HG02642 (cell line): ENCODE data around the gene IL1B.
A peak's percentile ranks its signal among the peaks of the same experiment; 100 is the strongest.

Experiments
- ATAC-seq: cut with Tn5 transposase; IDR thresholded peaks from one replicate; pipeline ENCODE4 v1.9.1; 2021; ENCODE audit warnings: mild to moderate bottlenecking; ENCODE audit not compliant: unreplicated experiment, poor library complexity

Gene IL1B

DNA sequence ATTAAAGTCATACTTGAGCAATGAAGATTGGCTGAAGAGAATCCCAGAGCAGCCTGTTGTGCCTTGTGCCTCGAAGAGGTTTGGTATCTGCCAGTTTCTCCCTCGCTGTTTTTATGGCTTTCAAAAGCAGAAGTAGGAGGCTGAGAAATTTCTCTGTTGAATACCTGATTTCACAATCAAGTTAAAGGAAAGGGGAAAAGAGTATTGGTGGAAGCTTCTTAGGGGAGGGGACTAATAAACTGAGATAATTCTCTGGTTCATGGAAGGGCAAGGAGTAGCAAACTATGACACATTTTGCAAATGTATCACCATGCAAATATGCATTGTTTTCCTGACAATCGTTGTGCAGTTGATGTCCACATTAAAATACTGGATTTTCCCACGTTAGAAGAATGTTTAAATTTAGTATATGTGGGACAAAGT is at the start of gene IL1B:
Gene IL1B, minus strand, starts transcription at position 85 of the 423 bp plus-strand sequence. CDS start 550 bp downstream, outside the sequence.
- ATAC-seq, result no peak

DNA sequence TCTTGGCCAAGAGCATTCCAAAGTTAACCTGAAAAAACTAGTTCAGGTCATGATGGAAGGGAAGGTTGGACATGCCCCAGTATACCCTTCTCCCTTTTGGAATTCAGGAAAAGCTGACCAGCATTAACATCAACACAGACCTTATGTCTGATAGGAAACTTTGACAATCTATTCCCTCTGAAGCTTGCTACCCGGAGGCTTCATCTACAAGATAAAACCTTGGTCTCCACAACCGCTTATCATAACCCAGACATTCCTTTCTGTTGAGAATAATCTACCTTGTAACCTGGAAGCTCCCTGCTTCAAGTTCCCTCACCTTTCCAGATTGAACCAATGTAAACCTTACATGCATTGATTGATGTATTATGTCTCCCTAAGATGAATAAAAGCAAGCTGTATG is 49.7 kb upstream of the IL1B start:
- ATAC-seq, result no peak

DNA sequence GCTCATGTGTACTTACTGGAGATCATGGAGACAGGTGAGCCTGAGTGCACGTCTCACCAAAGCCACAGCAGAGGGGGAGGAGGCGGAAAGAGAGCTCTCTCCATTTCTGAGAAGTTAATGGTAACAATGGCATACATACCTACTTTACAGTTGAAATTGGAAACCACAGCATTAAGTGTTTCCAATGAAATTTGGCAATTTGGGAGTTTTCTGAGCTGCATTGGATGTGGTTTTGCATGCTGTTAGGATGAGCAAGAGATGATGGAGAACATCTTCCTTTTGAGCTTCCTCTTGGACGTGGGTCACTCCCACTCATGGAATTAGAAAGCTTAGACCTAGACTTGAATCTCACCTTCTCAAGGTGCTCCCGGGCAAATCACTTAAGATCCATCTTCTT is 48.9 kb upstream of the IL1B start:
- no peak for ATAC-seq

DNA sequence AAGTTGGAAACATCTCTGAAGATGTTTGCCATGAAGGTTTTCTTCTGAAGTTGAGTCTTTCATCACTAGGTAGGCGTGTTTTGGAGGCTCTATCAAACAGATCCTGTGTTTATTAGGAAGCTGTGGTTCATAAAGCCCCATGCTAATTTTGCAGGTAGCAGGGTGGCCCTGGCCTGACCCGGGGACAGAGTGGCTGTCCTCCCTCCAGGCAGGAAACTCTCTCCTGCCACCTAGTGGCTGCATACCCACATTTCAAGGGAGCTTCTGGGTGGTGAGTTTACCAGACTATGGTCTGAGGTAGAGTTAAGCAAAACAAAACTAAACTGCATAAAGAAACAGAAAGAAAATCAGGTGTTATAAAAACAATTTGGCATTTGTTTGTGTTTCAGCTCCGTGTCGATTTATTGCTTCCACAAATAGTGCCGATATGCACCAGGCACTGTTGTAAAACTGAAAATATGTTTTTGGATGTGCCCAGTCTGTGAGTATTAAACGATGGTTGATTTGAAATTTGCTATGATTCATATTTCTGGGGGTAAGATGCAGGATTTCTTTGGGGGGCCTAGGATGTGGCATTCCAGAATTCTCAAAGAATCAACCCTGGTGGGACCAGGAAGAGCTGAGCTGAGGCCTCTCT is 48.4 kb upstream of the IL1B start:
- peak; percentile 49 for ATAC-seq

DNA sequence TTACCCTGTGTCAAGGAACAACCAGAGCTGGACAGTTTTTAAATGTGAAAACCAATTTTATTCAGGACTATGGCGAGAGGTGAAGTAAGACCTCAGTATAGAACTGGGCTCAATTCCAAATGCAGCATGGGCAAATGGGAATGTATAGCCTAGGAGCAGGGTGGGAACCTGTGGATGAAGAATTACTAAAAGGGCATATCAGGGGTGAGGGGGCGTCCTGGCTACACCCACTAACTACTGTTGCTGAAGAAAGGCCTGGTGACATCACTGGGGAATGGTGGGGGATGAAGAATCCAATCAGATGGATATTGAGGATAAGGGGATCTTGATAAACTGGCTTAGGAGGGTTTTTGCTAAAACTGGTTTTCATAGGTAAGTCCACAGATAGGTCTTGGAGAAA is 47.1 kb upstream of the IL1B start:
- no peak for ATAC-seq

DNA sequence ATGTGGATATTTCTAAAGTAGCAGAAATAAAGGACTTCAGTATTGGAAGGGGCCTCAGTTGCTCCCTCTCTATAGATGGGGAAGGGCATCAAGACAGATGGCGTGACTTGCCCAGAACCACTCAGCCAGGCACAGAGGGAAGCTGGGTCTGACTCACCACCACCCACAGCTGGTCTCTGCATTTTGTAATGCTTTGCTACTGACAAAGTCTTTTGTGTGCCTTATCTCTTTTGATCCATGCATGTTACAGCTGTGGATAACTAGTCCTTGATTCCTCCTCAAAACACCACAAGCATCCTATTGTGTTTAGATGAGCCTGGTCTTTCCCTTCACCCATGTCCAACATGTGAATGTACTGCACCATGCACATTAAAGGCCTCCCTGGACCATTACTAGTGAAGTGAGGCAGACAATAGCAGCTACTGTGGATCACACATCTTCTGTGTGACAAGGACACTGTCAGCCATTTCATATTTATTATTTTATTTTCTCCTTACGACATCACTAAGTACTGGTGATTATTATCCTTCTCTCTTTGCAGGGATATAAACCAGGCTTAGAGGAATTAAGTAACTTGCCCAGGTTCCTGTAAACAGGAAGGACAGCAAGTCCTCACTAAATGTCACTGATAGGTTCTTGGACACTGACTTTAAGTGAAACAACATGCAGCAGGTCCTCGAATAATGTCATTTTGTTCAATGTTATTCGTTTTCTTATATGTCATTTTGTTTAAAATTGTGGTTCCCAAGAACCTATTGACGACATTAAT is 44.8 kb upstream of the IL1B start:
- ATAC-seq, result peak; percentile 76

DNA sequence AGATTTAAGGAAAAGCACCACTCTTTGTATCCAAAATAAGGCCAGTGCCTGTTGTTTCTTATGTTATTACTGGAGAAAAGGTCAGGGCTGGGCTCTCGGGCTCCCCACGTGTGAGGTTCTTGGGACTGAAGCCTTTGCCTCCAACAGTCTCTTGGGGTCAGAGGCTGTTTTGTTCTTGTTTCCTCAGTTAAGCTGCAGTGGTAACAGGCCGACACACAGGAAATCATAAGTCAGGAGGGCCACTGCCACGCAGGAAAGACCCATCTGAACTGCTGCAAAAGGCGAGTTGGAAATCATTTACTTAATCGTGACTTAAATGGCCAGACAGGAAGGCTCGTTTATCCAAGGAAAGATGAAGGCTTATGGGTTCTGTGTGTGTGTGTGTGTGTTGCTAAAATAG is 44.1 kb upstream of the IL1B start:
- peak; percentile 32 for ATAC-seq

DNA sequence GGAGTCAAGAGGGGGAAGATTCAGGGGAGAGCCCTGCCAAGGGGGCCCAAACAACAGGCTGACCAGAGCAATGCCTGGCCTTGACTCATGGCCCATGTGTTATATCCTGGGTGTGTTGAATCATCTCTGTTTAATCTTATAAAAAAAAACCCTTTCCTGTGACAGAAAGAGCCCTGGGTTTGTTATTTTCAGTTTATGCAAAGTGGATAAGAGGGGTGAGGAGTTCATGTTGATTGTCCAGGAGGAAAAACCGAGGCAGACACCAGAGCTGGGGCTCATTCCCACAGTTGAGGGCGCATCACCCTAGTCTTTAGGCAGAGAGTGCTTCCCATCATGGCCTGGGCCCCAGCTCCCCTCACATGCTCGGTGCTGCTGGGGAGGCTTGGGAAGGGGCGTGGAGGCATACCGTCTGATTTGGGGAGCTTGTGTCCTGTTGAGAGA is 43.5 kb upstream of the IL1B start:
- no peak for ATAC-seq

DNA sequence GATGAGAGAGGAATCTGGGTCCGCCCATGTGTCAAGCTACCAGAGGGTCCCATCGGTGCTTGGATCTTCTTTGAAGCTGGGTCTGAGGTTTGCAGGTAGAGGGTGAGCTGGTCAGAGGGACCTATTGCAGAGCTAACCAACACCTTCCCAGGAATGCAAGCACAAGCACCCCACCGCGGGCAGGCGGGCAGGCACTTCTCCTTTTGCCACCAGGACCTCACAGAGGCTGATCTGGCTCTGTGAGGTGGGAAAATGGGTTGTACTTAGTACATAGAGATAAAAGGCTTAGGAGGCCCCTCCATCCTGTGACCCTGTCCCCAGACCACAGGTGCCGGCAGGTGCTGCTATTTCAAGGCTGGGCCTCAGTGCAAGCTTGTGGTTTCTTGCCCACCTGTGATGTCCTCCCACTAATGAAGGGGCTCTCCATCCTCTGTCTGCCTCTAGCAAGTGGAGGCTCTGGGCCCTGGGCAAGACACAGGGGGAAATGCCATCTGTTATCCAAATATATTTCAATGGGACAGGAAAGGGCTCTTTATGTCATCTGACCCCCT is 43.0 kb upstream of the IL1B start:
- ATAC-seq, result no peak

DNA sequence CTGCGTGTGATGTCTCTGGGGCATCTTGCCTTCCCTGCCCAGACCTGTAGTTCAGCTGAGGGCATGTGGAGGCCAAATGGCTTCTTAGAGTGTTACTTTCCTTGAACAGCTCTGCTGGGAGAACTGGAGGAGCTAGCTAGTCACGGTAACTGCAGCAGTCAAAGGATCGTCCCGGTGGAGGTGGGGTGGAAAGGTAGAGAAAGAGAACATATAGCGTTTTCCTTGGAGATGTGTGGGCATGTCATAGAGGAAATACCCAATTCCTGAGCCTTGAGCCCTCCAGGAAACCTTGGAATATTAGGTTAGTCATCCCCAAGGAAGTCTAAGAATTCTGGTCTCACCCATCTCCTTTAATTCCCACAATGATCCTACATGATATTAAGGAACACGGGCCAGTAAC is 40.8 kb upstream of the IL1B start:
- ATAC-seq, result no peak

DNA sequence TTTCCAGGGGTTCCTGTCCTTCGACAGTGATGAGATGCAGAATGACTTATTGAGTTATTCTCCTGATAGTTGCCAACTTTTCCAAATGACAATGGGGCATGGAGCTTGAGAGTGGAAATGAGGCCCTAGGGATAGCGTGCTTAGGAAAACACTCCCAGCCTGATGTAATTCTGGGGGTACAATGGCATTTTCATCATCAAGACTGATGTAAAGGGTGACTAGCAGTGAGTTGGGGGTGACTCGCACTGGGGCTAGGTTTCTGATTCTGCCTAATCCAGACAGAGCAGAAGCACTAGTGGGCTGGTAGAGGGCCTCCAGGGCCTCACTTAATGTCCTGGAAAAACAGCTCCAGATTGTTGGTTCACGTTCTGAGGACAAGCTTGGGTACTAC is 40.4 kb upstream of the IL1B start:
- ATAC-seq, result no peak

DNA sequence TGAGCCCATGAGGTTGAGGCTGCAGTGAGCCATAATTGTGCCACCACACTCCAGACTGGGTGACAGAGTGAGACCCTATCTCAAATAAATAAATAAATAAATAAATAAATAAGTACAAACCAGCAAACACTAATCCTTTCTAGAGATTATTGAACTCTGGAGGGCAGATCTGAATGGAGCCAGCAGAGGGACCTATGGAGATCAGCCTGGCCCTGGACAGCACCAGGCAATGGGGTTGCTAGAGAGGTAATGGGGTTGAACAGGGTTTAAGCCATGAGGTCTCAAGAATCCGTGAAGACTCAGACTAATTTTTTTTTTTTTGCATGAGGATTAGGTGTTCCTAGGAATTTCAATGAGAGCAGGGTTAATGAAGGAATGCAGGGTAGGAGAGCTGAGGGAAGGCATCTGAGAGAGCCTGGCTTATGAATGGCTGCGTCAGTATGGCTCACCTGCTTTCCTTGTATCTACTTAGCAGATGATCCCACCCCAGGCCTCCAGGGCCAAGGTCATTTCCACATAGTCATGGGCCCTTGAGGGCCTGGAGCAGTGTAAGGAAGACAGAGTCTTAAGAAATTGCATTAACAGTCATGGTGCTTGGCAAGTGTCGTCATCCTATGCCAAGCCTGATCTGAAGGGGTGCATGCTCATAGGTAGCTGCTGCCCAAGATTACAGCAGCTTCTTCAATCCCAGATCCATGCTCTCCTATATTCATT is 39.8 kb upstream of the IL1B start:
- no peak for ATAC-seq

DNA sequence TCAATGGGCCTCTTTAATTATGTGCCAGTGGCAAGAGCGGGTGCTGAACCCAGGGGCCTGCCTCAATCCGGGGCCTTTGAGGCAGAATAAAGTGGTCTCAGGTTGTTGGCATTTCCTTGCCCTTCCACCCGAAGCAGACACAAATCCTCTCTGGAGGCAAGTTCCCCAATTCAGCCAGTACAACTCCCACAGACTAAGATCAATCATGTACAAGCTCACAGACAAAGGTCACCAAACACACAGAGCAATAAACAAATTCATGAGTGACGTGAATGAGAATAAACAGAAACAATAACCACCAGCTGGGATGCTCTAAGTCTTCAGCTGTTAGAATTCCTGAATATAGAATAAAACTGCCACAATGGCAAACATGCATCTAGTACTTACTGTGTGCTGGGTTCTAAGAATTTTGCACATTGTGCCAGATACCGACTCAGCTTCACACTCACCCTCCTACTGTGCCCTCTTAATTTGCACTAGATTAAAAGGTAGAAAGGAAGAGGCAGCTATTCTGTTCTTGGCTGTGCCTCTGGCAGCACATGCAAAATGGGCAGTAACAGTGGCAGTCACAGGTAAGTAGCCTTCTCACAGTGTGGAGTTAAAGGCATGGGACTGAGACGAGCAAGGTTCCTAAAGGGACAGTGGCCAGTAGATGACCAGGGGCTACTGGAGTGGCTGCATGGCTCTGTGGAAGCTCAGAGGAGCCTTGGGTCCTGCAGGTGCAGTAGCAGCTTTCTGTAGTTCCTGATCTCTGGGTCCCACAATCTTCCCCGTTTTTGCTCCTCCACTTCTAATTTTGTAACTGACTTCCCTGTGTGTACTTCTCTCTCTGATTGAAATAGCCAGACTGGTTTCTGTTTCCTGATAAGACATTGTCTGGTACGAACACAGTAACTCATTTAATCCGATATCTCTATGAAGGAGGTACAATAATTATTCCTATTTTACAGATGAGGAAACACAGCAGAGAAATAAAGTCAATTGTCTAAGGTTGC is 34.6 kb upstream of the IL1B start:
- no peak for ATAC-seq

DNA sequence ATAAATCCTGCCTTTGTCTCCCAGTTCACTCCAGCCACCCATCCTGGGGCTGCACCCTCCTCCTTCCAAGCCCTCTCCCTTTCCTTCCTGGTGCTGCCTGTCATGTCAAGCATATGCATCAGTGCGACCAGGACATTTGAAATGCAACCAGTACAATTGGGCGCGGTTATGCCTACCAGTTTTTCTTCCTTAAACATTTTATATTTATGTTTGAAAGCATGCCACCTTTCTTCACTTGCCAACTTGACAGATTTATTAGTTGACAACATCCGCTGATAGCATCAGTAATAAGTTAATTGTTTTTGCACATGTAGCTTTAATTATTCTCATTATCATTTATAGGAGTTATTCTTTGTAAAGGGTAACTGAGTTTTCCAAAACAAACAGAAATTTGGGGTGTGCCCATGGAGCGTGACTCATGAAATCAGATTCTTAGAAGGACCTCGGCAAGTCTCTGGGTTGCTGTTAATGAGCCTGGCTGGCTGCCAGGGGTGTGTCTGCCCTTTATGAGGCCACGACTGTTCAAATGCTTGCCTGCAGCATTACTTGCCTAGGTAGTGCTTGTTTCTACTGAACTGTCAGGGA is 32.8 kb upstream of the IL1B start:
- ATAC-seq, result no peak

DNA sequence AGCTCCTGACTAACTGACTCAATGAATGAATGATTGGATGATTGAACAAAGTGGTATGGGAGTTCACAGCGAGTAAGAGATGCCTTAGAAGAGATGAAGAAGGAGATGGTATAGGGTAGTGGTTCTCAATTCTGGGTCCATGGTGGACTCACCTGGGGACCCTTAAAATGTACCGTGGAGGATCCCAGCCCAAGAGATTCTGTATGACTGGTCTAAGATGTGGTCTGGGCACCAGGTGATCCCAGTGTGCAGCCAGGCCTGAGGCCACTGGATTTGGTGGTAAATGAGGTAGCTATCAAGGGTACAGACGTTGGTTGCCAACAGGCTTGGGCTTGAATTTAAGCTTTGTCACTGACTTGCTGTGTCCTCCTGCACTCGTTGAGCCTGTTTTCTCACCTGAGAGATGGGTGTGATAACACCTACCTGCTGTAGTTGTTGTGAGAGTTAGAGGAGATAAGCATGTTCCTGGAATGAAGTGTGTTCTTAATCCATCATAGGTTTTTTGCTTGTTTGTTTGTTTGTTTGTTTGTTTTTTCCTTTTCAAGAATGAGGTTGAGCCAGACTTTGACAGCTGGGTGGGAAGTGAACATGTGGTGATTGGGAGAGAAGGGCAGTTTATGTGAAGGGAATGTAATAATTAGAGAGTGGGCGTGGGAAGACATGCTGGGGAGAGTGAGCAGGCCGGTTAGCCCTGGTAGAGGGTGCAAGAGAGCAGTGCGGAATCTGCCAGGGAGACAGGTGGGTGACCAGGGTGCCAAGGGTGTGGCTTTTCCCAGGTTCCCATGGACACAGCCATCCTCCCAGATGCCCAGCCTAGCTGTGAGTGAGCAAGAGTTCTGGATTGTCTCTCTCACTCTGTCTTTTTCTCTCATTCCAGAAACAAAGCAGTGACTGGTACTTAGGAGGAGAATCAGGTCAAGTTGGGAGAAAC is 31.4 kb upstream of the IL1B start:
- ATAC-seq, result no peak

DNA sequence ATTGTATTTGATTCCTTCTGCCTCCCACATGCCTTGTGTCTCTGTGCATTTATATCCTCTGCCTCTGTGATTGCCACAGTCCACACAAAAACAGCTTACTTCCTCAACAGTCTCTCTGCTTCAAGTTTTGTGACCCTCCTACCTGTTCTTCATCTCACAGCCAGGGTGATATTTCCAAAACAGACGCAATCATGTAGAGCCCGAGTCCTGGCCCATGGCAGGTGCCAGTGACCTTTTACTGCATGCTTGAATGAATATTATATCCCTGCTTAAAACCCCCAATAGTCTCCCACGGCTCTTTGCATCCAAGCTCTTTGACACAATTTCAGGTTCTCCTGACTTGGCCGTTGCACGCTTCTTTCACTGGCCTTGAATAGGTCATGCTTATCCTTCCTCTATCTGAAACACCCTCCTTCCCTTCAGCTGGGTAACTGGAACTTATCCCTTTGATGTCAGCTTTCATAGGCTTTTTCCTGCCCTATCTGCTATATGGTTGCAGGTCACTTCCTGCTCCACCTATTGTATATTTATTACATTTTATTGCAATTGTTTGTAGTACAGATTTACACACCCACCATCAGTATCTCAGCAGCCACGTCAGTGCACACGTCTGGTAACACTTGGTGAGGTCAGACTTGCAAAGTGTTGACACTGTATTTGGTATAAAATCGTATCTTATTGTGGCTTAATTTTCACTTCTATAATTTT is 29.7 kb upstream of the IL1B start:
- ATAC-seq, result no peak

DNA sequence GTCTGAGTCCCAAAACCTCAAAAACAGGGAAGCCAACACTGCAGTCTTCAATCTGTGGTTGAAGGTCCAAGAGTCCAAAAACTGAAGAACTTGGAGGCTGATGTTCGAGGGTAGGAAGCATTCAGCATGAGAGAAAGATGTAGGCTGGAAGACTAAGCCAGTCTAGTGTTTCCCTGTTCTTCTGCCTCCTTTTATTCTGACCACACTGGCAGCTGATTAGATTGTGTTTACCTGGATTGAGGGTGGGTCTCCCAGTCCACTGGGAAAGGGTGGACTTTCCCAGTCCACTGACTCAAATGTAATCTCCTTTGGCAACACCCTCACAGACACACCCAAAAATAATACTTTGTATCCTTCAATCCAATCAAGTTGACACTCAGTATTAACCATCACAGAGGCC is 27.5 kb upstream of the IL1B start:
- ATAC-seq, result no peak
